Muscle of arm (tissue), 12 donors: Measurements from ENCODE around the gene C5orf24. TPM values are rescaled to one million over a fixed set of nuclear protein-coding genes. Genes with fewer than 3 reads are reported as not detected.
"Not testable (repeated sequence)": the region's sequence is repeated elsewhere in the genome, so short reads cannot be mapped to it uniquely, and the experiment has no call there.

Source experiments
- DNase-seq: peaks from one replicate; pipeline ENCODE4 v3.0.0-alpha.2; 2013
- polyA plus RNA-seq, 12 donors: library from polyadenylated mRNA; unstranded; fragments of 120-200 nt; gene quantifications; one replicate each; pipeline ENCODE4 v1.2.1, GENCODE V29; 2013; ENCODE audit not compliant: insufficient read length in 12 of 12

The C5orf24 gene
- polyA plus RNA-seq, 12 donors: 69.0 to 110 (median 86.1) TPM

GRCh38 chr5:134849434-134849933 lies 3.7 kb downstream of the C5orf24 start:
- DNase-seq: not testable (repeated sequence)

GRCh38 chr5:134851307-134851923 lies 5.6 kb downstream of the C5orf24 start:
- DNase-seq: peak; percentile 15

GRCh38 chr5:134856465-134856864 lies 10.7 kb downstream of the C5orf24 start:
- DNase-seq: not testable (repeated sequence)

GRCh38 chr5:134857401-134857800 lies 11.6 kb downstream of the C5orf24 start:
- DNase-seq: no peak

- no peak for DNase-seq
These were observed 18.9 kb downstream of the C5orf24 start for GRCh38 chr5:134864707-134865106.

GRCh38 chr5:134873494-134873893 lies 27.7 kb downstream of the C5orf24 start:
- peak; percentile 4 for DNase-seq

- peak; percentile 93 for DNase-seq
These were observed 28.4 kb downstream of the C5orf24 start, which contains the start of gene TXNDC15 for GRCh38 chr5:134873987-134874830. Gene TXNDC15 (plus strand): TSS chr5:134874371. CDS start chr5:134874428, 57 bp downstream.

GRCh38 chr5:134874831-134875655 lies 29.3 kb downstream of the C5orf24 start:
- DNase-seq: peak; percentile 92

GRCh38 chr5:134877159-134877558 lies 31.4 kb downstream of the C5orf24 start:
- DNase-seq: no peak

- DNase-seq: no peak
These were observed 32.6 kb downstream of the C5orf24 start for GRCh38 chr5:134878403-134878802.

GRCh38 chr5:134879456-134879855 lies 33.7 kb downstream of the C5orf24 start:
- DNase-seq: no peak

GRCh38 chr5:134880937-134881336 lies 35.2 kb downstream of the C5orf24 start:
- not testable (repeated sequence) for DNase-seq

- DNase-seq: not testable (repeated sequence)
These were observed 35.9 kb downstream of the C5orf24 start for GRCh38 chr5:134881711-134882110.

GRCh38 chr5:134887593-134888159 lies 41.9 kb downstream of the C5orf24 start:
- no peak for DNase-seq

- DNase-seq: no peak
These were observed 43.6 kb downstream of the C5orf24 start for GRCh38 chr5:134889335-134889734.

- no peak for DNase-seq
These were observed 45.7 kb downstream of the C5orf24 start for GRCh38 chr5:134891473-134891872.

- DNase-seq: no peak
These were observed 46.5 kb downstream of the C5orf24 start for GRCh38 chr5:134892282-134892681.

GRCh38 chr5:134892926-134893325 lies 47.2 kb downstream of the C5orf24 start:
- no peak for DNase-seq

- DNase-seq: no peak
These were observed 48.2 kb downstream of the C5orf24 start for GRCh38 chr5:134893748-134894505.

- no peak for DNase-seq
These were observed 56.5 kb downstream of the C5orf24 start for GRCh38 chr5:134902071-134902801.
